ENCODE measurements around the gene SRPX. TPM values are rescaled to one million over a fixed set of nuclear protein-coding genes. Genes with fewer than 3 reads are reported as not detected.

SRPX gene
- total and polyA plus RNA-seq, 2 of the 13 experiments (the other 11 are each of a cell fraction or from before 2014, with no cell fraction given): 0.30 TPM; not detected in 1

DNA sequence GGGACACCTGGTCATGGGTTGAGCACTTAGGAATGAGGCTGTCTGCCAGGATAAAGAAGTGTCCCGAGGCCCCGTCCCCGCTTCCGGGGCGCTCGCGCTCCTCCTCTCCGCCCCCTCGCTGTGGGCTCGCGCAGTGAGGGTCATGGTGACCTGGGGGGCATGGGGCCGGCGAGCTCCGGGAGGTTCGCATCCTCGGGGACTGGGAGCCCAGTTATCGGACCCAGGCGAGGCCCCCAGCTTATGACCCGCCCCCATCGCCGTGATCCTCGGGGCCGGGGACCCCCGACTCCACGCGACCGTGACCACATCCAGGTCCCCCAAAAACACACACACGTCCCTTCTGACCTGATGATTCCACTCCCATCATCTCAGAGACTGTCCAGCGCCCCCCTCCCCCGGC is 35.3 kb upstream of the SRPX start (continued):
- no peak for TF ChIP-seq ZZZ3 (CRISPR knock-in tag; IDR thresholded peaks at IDR 0.05; ENCODE audit: borderline replicate concordance)
- TF ChIP-seq, protein P1, sequence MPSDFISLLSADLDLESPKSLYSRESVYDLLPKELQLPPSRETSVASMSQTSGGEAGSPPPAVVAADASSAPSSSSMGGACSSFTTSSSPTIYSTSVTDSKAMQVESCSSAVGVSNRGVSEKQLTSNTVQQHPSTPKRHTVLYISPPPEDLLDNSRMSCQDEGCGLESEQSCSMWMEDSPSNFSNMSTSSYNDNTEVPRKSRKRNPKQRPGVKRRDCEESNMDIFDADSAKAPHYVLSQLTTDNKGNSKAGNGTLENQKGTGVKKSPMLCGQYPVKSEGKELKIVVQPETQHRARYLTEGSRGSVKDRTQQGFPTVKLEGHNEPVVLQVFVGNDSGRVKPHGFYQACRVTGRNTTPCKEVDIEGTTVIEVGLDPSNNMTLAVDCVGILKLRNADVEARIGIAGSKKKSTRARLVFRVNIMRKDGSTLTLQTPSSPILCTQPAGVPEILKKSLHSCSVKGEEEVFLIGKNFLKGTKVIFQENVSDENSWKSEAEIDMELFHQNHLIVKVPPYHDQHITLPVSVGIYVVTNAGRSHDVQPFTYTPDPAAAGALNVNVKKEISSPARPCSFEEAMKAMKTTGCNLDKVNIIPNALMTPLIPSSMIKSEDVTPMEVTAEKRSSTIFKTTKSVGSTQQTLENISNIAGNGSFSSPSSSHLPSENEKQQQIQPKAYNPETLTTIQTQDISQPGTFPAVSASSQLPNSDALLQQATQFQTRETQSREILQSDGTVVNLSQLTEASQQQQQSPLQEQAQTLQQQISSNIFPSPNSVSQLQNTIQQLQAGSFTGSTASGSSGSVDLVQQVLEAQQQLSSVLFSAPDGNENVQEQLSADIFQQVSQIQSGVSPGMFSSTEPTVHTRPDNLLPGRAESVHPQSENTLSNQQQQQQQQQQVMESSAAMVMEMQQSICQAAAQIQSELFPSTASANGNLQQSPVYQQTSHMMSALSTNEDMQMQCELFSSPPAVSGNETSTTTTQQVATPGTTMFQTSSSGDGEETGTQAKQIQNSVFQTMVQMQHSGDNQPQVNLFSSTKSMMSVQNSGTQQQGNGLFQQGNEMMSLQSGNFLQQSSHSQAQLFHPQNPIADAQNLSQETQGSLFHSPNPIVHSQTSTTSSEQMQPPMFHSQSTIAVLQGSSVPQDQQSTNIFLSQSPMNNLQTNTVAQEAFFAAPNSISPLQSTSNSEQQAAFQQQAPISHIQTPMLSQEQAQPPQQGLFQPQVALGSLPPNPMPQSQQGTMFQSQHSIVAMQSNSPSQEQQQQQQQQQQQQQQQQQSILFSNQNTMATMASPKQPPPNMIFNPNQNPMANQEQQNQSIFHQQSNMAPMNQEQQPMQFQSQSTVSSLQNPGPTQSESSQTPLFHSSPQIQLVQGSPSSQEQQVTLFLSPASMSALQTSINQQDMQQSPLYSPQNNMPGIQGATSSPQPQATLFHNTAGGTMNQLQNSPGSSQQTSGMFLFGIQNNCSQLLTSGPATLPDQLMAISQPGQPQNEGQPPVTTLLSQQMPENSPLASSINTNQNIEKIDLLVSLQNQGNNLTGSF (CRISPR knock-in tag; IDR thresholded peaks at IDR 0.05): no peak
- TF ChIP-seq, protein P2, sequence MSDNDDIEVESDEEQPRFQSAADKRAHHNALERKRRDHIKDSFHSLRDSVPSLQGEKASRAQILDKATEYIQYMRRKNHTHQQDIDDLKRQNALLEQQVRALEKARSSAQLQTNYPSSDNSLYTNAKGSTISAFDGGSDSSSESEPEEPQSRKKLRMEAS (IDR thresholded peaks at IDR 0.05): no peak
- TF ChIP-seq ZNF282 (IDR thresholded peaks at IDR 0.05; ENCODE audit: partially characterized antibody): no peak
- TF ChIP-seq RFX5 (IDR thresholded peaks at IDR 0.05; ENCODE audit: low read depth, low read length): no peak

DNA sequence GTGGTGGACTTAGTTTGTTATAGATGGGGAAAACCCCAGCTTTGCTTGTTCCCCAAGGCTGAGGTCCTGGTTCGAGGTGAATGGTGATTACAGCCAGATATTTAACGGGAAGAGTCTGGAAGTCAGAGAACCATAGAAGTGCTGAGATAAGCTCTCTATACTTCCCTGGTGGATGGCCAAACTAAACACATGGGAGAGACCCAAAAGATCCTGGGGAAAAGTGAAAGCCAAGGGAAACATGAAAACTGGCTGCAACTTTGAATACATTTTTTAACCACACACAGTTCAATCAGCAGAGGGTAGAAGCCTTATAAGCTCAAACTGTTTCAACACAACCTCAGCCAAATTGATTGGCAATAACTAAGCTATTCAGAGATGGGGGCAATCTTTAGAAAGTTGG is 29.3 kb upstream of the SRPX start:
- H3K9ac ChIP-seq (ENCODE audit: insufficient read depth, low read depth, low read length): no peak overlapping the region
- H3K4me1 ChIP-seq (ENCODE audit: insufficient read depth, low read length): no peaks in the 10 kb centered on the region
- no peaks in the 10 kb centered on the region for H3K36me3 ChIP-seq (replicated peaks in 1 of 2; ENCODE audit: control insufficient read depth in 1 of 2, insufficient read depth in 2 of 2, low read length in 2 of 2)
- intact Hi-C loops (cut with micrococcal nuclease; ENCODE audit: unreplicated experiment) (no loop called here), in situ Hi-C loops (cut with HindIII; ENCODE audit: extremely low pct_ligation_motif_present, low pct_unique_long_range_greater_than_20kb) (no loop called here)
- no peak overlapping the region for H3K27ac ChIP-seq (ENCODE audit: extremely low read length, insufficient read depth, low read length)
- no peak overlapping the region for H3K4me3 ChIP-seq (replicated peaks in 1 of 3; ENCODE audit: insufficient read depth in 1 of 3, low read depth in 2 of 3, low read length in 3 of 3)
- ChIA-PET CTCF (ENCODE audit: low intra/inter-chr PET ratio, low total read pairs) (no interaction called here), POLR2A (no interaction called here)
- ATAC-seq (no peak), DNase-seq (ENCODE audit: low spot score) (no peak), FAIRE-seq (no peak)
- no peak overlapping the region for H2AFZ ChIP-seq (ENCODE audit: low read length)
- H3K9me3 ChIP-seq (ENCODE audit: low read length): no peaks in the 10 kb centered on the region
- BruUV-seq (replicated peaks): no TSS peak
- no peaks in the 10 kb centered on the region for H3K79me2 ChIP-seq (ENCODE audit: insufficient read depth, low read length)
- no peaks in the 10 kb centered on the region for H3K27me3 ChIP-seq (ENCODE audit: control insufficient read depth in 1 of 2, insufficient read depth in 2 of 2, low read length in 2 of 2)
- 0% methylated on average over 2 of the region's 2 CpGs for WGBS (ENCODE audit: low lambda C conversion rate)
- H3K4me2 ChIP-seq (ENCODE audit: low read depth, low read length): no peak overlapping the region
- no peaks in the 10 kb centered on the region for H4K20me1 ChIP-seq (ENCODE audit: insufficient read depth, low read length)
- TF ChIP-seq, protein P3, sequence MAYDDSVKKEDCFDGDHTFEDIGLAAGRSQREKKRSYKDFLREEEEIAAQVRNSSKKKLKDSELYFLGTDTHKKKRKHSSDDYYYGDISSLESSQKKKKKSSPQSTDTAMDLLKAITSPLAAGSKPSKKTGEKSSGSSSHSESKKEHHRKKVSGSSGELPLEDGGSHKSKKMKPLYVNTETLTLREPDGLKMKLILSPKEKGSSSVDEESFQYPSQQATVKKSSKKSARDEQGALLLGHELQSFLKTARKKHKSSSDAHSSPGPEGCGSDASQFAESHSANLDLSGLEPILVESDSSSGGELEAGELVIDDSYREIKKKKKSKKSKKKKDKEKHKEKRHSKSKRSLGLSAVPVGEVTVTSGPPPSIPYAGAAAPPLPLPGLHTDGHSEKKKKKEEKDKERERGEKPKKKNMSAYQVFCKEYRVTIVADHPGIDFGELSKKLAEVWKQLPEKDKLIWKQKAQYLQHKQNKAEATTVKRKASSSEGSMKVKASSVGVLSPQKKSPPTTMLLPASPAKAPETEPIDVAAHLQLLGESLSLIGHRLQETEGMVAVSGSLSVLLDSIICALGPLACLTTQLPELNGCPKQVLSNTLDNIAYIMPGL (CRISPR knock-in tag; IDR thresholded peaks at IDR 0.05; ENCODE audit: borderline replicate concordance in 1 of 2, low read depth in 1 of 2): no peak
- TF ChIP-seq MEF2D (CRISPR knock-in tag; IDR thresholded peaks at IDR 0.05) (no peak), REL (CRISPR knock-in tag; conservative IDR thresholded peaks at IDR 0.05) (no peak), ZMYM4 (CRISPR knock-in tag; IDR thresholded peaks at IDR 0.05) (no peak), SIX1 (CRISPR knock-in tag; IDR thresholded peaks at IDR 0.05; ENCODE audit: borderline replicate concordance) (no peak), EED (CRISPR knock-in tag; IDR thresholded peaks at IDR 0.05) (no peak), RBM39 (IDR thresholded peaks at IDR 0.05; ENCODE audit: low read depth, low read length, poor library complexity, severe bottlenecking) (no peak)
- TF ChIP-seq, protein P4, sequence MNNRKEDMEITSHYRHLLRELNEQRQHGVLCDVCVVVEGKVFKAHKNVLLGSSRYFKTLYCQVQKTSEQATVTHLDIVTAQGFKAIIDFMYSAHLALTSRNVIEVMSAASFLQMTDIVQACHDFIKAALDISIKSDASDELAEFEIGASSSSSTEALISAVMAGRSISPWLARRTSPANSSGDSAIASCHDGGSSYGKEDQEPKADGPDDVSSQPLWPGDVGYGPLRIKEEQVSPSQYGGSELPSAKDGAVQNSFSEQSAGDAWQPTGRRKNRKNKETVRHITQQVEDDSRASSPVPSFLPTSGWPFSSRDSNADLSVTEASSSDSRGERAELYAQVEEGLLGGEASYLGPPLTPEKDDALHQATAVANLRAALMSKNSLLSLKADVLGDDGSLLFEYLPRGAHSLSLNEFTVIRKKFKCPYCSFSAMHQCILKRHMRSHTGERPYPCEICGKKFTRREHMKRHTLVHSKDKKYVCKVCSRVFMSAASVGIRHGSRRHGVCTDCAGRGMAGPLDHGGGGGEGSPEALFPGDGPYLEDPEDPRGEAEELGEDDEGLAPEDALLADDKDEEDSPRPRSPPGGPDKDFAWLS (CRISPR knock-in tag; IDR thresholded peaks at IDR 0.05; ENCODE audit: borderline replicate concordance): no peak
